ENCODE results near the gene MXRA8.

MXRA8 gene

GRCh38 chr1:1381294-1381693 is 22.9 kb upstream of the MXRA8 start:
- no peak for TF ChIP-seq REST (IDR thresholded peaks at IDR 0.05; ENCODE audit: insufficient read depth in 1 of 2, low read depth in 2 of 2, low read length in 2 of 2)
- TF ChIP-seq SIN3A (IDR thresholded peaks at IDR 0.05; ENCODE audit: borderline replicate concordance, insufficient read depth, low read length): no peak
- no peak for TF ChIP-seq TAF1 (IDR thresholded peaks at IDR 0.05; ENCODE audit: borderline replicate concordance, insufficient read depth, low read length)
- no peak for TF ChIP-seq FOXP2 (optimal IDR thresholded peaks at IDR 0.05; ENCODE audit: borderline replicate concordance, extremely low read depth, extremely low read length, insufficient read depth)
- TF ChIP-seq POLR2AphosphoS5 (IDR thresholded peaks at IDR 0.05; ENCODE audit: low read depth, low read length): no peak

DNA sequence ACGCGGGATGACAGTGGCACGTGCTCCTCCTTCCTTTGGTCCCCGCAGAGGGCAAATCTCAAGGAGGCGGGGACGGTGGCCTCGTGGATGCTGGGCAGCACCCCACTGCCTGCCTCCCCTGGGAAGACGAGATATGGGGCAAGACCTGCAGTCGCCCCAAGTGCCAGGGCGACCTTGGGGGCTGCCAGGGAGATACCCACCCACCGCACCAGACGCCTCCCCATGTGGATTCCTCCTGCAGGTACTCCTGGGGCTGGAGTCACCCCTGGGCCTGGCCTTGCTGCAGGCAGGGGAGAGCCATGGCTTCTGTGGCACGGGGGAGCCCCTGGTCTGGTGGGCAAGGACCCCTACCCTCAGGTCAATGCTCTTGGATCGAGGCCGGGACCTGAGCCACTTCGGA is 22.5 kb upstream of the MXRA8 start:
- TF ChIP-seq POLR2AphosphoS5 (IDR thresholded peaks at IDR 0.05; ENCODE audit: low read depth, low read length): no peak

GRCh38 chr1:1377540-1378205 is 19.3 kb upstream of the MXRA8 start:
- TF ChIP-seq REST (IDR thresholded peaks at IDR 0.05; ENCODE audit: insufficient read depth in 1 of 2, low read depth in 2 of 2, low read length in 2 of 2) (no peak), POLR2AphosphoS5 (IDR thresholded peaks at IDR 0.05; ENCODE audit: low read depth, low read length) (no peak), FOXP2 (optimal IDR thresholded peaks at IDR 0.05; ENCODE audit: borderline replicate concordance, extremely low read depth, extremely low read length, insufficient read depth) (no peak), TAF1 (IDR thresholded peaks at IDR 0.05; ENCODE audit: borderline replicate concordance, insufficient read depth, low read length) (no peak), SIN3A (IDR thresholded peaks at IDR 0.05; ENCODE audit: borderline replicate concordance, insufficient read depth, low read length) (no peak)

- TF ChIP-seq FOXP2 (optimal IDR thresholded peaks at IDR 0.05; ENCODE audit: borderline replicate concordance, extremely low read depth, extremely low read length, insufficient read depth) (no peak), REST (IDR thresholded peaks at IDR 0.05; ENCODE audit: insufficient read depth in 1 of 2, low read depth in 2 of 2, low read length in 2 of 2) (no peak), SIN3A (IDR thresholded peaks at IDR 0.05; ENCODE audit: borderline replicate concordance, insufficient read depth, low read length) (no peak), POLR2AphosphoS5 (IDR thresholded peaks at IDR 0.05; ENCODE audit: low read depth, low read length) (no peak), TAF1 (IDR thresholded peaks at IDR 0.05; ENCODE audit: borderline replicate concordance, insufficient read depth, low read length) (no peak)
Observed at GRCh38 chr1:1376551-1377226, 18.3 kb upstream of the MXRA8 start.

DNA sequence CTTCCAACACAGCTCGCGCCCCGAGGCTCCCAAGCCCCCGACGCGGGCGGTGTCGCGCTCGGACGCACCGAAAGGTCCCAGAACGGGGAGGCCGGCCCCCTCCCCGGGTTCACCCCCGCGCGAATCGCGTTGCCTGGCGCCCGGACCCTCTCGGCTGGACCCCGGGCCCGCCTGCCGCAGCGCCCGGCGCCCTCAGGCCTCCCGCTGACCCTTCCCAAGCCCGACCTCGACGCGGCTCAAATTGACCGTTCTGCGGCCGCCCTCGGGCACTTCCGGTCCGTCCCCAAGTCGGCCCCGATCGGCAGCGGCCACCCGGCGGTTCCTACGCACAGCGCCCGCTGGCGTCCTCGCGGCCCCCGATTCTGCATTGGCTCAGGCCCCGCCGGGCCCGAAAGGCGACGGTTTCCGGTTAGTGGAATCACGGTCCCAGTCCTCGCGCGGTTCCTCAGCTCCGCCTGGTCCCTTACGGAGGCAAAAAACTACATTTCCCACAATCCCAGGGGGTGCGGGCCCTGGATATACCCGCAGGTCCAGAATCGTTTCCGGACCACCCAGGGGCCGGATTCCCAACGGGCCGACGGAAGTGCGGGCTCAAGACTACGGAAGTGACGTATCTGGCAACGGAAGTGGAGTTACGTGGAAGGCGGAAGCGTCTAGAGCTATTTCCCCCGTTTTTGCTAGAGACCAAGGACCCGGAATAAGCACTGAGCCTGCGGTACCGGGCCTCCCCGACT is 16.7 kb upstream of the MXRA8 start, which contains the start of gene AURKAIP1:
AURKAIP1 (minus strand) TSS at position 279 of the 734 bp plus-strand sequence. CDS start 451 bp downstream, outside the sequence.
- TF ChIP-seq SIN3A (IDR thresholded peaks at IDR 0.05; ENCODE audit: borderline replicate concordance, insufficient read depth, low read length) (peak; percentile 60; the same call in 1 of the 2 replicates), TAF1 (IDR thresholded peaks at IDR 0.05; ENCODE audit: borderline replicate concordance, insufficient read depth, low read length) (peak; percentile 83; the same call in 1 of the 2 replicates), POLR2AphosphoS5 (IDR thresholded peaks at IDR 0.05; ENCODE audit: low read depth, low read length) (peak; percentile 55), REST (IDR thresholded peaks at IDR 0.05; ENCODE audit: insufficient read depth in 1 of 2, low read depth in 2 of 2, low read length in 2 of 2) (peak in 1 of 2 experiments; percentile 59; a peak in 2 of 4 replicates), FOXP2 (optimal IDR thresholded peaks at IDR 0.05; ENCODE audit: borderline replicate concordance, extremely low read depth, extremely low read length, insufficient read depth) (peak; percentile 88)
